H9 (cell line): ENCODE measurements around the gene TTR. TPM values are rescaled to one million over a fixed set of nuclear protein-coding genes. Genes with fewer than 3 reads are reported as not detected.

Experiments
- DNase-seq: peaks from one replicate; pipeline ENCODE4 v3.0.0-alpha.2; 2017
- H2AFZ ChIP-seq: one replicate; pipeline ENCODE4 v1.6.1; 2013; ENCODE audit warnings: mild to moderate bottlenecking, low read length, control low read depth, moderate library complexity
- H2AK5ac ChIP-seq: 2 replicates; pipeline ENCODE4 v1.6.1; 2013; ENCODE audit warnings: low read length, control low read depth, mixed read lengths; ENCODE audit not compliant: insufficient read length
- H2BK120ac ChIP-seq: one replicate; pipeline ENCODE4 v1.6.1; 2013; ENCODE audit warnings: low read depth, mild to moderate bottlenecking, low read length, control low read depth, inconsistent platforms; ENCODE audit not compliant: poor library complexity, severe bottlenecking
- H2BK12ac ChIP-seq: 2 replicates; pipeline ENCODE4 v1.6.1; 2013; ENCODE audit warnings: low read length, control low read depth, mixed read lengths, low read depth; ENCODE audit not compliant: insufficient read length
- H2BK15ac ChIP-seq: 2 replicates; pipeline ENCODE4 v1.6.1; 2013; ENCODE audit warnings: low read depth, low read length, control low read depth
- H2BK20ac ChIP-seq: one replicate; pipeline ENCODE4 v1.6.1; 2013; ENCODE audit warnings: low read depth, mild to moderate bottlenecking, low read length, control low read depth, inconsistent platforms; ENCODE audit not compliant: poor library complexity, severe bottlenecking
- H2BK5ac ChIP-seq: 2 replicates; pipeline ENCODE4 v1.6.1; 2013; ENCODE audit warnings: low read length, control low read depth, mixed read lengths; ENCODE audit not compliant: insufficient read length
- H3K14ac ChIP-seq: 2 replicates; pipeline ENCODE4 v1.6.1; 2013; ENCODE audit warnings: low read length, control low read depth; ENCODE audit not compliant: insufficient read depth
- H3K18ac ChIP-seq: 2 replicates; pipeline ENCODE4 v1.6.1; 2013; ENCODE audit warnings: low read depth, mild to moderate bottlenecking, mixed read lengths, low read length, control low read depth; ENCODE audit not compliant: insufficient read length
- H3K23ac ChIP-seq: 2 replicates; pipeline ENCODE4 v1.6.1; 2013; ENCODE audit warnings: low read length, control low read depth, mixed read lengths, low read depth; ENCODE audit not compliant: insufficient read length
- H3K23me2 ChIP-seq: 2 replicates; pipeline ENCODE4 v1.6.1; 2013; ENCODE audit warnings: low read depth, mild to moderate bottlenecking, mixed read lengths, low read length, control low read depth; ENCODE audit not compliant: insufficient read length, poor library complexity, severe bottlenecking
- H3K27ac ChIP-seq: 2 replicates; pipeline ENCODE4 v1.5.1; 2013; ENCODE audit warnings: low read length, control low read depth, mixed read lengths, low read depth; ENCODE audit not compliant: insufficient read length
- H3K27me3 ChIP-seq: 2 replicates; pipeline ENCODE4 v1.6.1; 2013; ENCODE audit warnings: low read length, control low read depth, inconsistent platforms; ENCODE audit not compliant: insufficient read depth
- H3K4ac ChIP-seq: 2 replicates; pipeline ENCODE4 v1.6.1; 2013; ENCODE audit warnings: low read depth, mild to moderate bottlenecking, control low read depth, inconsistent platforms, low read length, moderate library complexity
- H3K4me1 ChIP-seq: 2 replicates; pipeline ENCODE4 v1.6.1; 2013; ENCODE audit warnings: low read length, control low read depth, inconsistent platforms; ENCODE audit not compliant: insufficient read depth
- H3K4me2 ChIP-seq: 2 replicates; pipeline ENCODE4 v1.6.1; 2013; ENCODE audit warnings: low read length, control low read depth, mixed read lengths; ENCODE audit not compliant: insufficient read length, insufficient read depth
- H3K56ac ChIP-seq: 2 replicates; pipeline ENCODE4 v1.6.1; 2013; ENCODE audit warnings: low read depth, mild to moderate bottlenecking, mixed read lengths, low read length, control low read depth; ENCODE audit not compliant: insufficient read length
- H3K79me1 ChIP-seq: 2 replicates; pipeline ENCODE4 v1.6.1; 2013; ENCODE audit warnings: low read depth, mild to moderate bottlenecking, moderate library complexity, low read length, control low read depth, inconsistent platforms; ENCODE audit not compliant: insufficient read depth, poor library complexity, severe bottlenecking
- H3K79me2 ChIP-seq: 2 replicates; pipeline ENCODE4 v1.6.1; 2013; ENCODE audit warnings: low read length, control low read depth, inconsistent platforms; ENCODE audit not compliant: insufficient read depth
- H3K9ac ChIP-seq: 2 replicates; pipeline ENCODE4 v1.6.1; 2013; ENCODE audit warnings: low read length, control low read depth, mixed read lengths; ENCODE audit not compliant: insufficient read length; ENCODE audit errors: extremely low read depth
- H3K9me3 ChIP-seq: one replicate; pipeline ENCODE4 v1.6.1; 2013; ENCODE audit warnings: low read depth, low read length, inconsistent platforms; ENCODE audit not compliant: control insufficient read depth
- H3T11ph ChIP-seq: one replicate; pipeline ENCODE4 v1.6.1; 2013; ENCODE audit warnings: mild to moderate bottlenecking, low read length, control low read depth, inconsistent platforms
- H4K20me1 ChIP-seq: one replicate; pipeline ENCODE4 v1.6.1; 2013; ENCODE audit not compliant: control insufficient read depth, insufficient read length, insufficient read depth
- H4K5ac ChIP-seq: 2 replicates; pipeline ENCODE4 v1.6.1; 2013; ENCODE audit warnings: low read depth, mild to moderate bottlenecking, mixed read lengths, low read length, control low read depth; ENCODE audit not compliant: insufficient read length
- H4K8ac ChIP-seq: replicated peaks from 2 replicates; pipeline ENCODE4 v1.6.1; 2013; ENCODE audit warnings: low read length, control low read depth, mixed read lengths, low read depth; ENCODE audit not compliant: insufficient read length
- H4K91ac ChIP-seq: 2 replicates; pipeline ENCODE4 v1.6.1; 2013; ENCODE audit warnings: low read depth, mild to moderate bottlenecking, moderate library complexity, mixed read lengths, low read length, control low read depth; ENCODE audit not compliant: insufficient read length
- H3K27ac Mint-ChIP-seq, 3 experiments: 2 replicates in 2 of 3; 3 replicates in 1 of 3; pipeline ENCODE4 v1.8.0; 2020 to 2021; ENCODE audit warnings: mixed read lengths in 3 of 3, mild to moderate bottlenecking in 1 of 3, moderate library complexity in 1 of 3
- H3K27me3 Mint-ChIP-seq: 2 replicates; pipeline ENCODE4 v1.8.0; 2021; ENCODE audit warnings: low read depth, mild to moderate bottlenecking, moderate library complexity, mixed read lengths
- H3K36me3 Mint-ChIP-seq, 3 experiments: 2 replicates in 2 of 3; 3 replicates in 1 of 3; pipeline ENCODE4 v1.8.0; 2020 to 2021; ENCODE audit warnings: low read depth in 3 of 3, mixed read lengths in 3 of 3; ENCODE audit not compliant: insufficient read depth in 1 of 3
- H3K4me1 Mint-ChIP-seq, 2 experiments: 2 replicates each; pipeline ENCODE4 v1.8.0; 2020; ENCODE audit warnings: mixed read lengths in 2 of 2
- H3K4me3 Mint-ChIP-seq, 2 experiments: 2 replicates in 1 of 2; 3 replicates in 1 of 2; pipeline ENCODE4 v1.8.0; 2020 to 2021; ENCODE audit warnings: mild to moderate bottlenecking in 2 of 2, mixed read lengths in 2 of 2, moderate library complexity in 1 of 2
- H3K9me3 Mint-ChIP-seq, 2 experiments: 2 replicates in 1 of 2; 3 replicates in 1 of 2; pipeline ENCODE4 v1.8.0; 2020; ENCODE audit warnings: mild to moderate bottlenecking in 2 of 2, mixed read lengths in 2 of 2, moderate library complexity in 1 of 2
- WGBS: extraction: QIAGEN DNeasy Blood & Tissue Kit; methylation state at CpG from one replicate; pipeline ENCODE4 v1.1.7; 2013; ENCODE audit warnings: missing lambda C conversion rate, low lambda C conversion rate, mixed read lengths; ENCODE audit not compliant: insufficient read length; ENCODE audit errors: extremely low coverage; 5-methylcytosine and 5-hydroxymethylcytosine counted together
- total RNA-seq: library from RNA; stranded (reverse); gene quantifications from 2 replicates; pipeline ENCODE4 v1.2.1, GENCODE V29; 2021
- TF ChIP-seq, protein P1 (sequence below): fragments of 200-600 bp; sonication (generic); conservative IDR thresholded peaks from 3 replicates; pipeline ENCODE4 v1.8.0; 2021; ENCODE audit warnings: antibody characterized with exemption, mild to moderate bottlenecking

Gene TTR
- total RNA-seq, 1 experiment from 2014 or later = not detected

DNA sequence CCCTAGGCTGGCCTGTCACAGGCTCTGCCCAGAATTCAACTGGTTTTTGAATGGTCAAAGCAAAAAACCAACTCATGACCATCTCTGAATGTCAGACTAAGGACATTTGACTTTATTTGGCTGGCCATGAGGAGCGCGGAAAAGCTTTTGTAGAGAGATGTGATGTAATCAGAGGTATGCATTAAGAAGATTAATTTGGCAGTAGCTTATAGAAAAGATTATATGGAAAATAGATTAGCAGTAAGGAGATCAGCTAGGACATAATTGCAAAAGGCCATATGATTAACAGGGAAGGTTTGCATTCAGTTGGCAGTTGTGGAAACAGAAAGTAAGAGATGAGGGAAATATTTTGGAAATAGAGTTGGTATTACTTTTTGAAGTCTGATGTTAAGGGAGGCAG lies 12.3 kb upstream of the TTR start:
- Histone ChIP-seq H3K4me1 (no peaks in the 10 kb centered on the region), H4K91ac (no peak overlapping the region), H3K79me1 (no peaks in the 10 kb centered on the region), H3K56ac (no peak overlapping the region), H3K18ac (no peak overlapping the region), H3K23ac (no peak overlapping the region), H4K8ac (no peak overlapping the region), H2BK12ac (no peak overlapping the region), H2BK5ac (no peak overlapping the region), H3K14ac (no peak overlapping the region), H3K79me2 (no peaks in the 10 kb centered on the region), H3K27ac (no peak overlapping the region), H3K4ac (no peak overlapping the region), H3K4me2 (no peak overlapping the region), H2AK5ac (no peak overlapping the region), H3K23me2 (no peaks in the 10 kb centered on the region), H2BK120ac (no peak overlapping the region), H4K20me1 (no peaks in the 10 kb centered on the region), H3K27me3 (no peaks in the 10 kb centered on the region), H2AFZ (no peak overlapping the region), H3K9ac (no peak overlapping the region), H4K5ac (no peak overlapping the region), H2BK20ac (no peak overlapping the region), H3T11ph (no peak overlapping the region), H2BK15ac (no peak overlapping the region), H3K9me3 (no peaks in the 10 kb centered on the region)
- Mint-ChIP-seq H3K4me1 (no peaks in the 10 kb centered on the region), H3K4me3 (no peak overlapping the region), H3K27ac (no peak overlapping the region), H3K27me3 (no peaks in the 10 kb centered on the region), H3K36me3 (no peaks in the 10 kb centered on the region), H3K9me3 (no peaks in the 10 kb centered on the region)
- TF ChIP-seq, protein P1, sequence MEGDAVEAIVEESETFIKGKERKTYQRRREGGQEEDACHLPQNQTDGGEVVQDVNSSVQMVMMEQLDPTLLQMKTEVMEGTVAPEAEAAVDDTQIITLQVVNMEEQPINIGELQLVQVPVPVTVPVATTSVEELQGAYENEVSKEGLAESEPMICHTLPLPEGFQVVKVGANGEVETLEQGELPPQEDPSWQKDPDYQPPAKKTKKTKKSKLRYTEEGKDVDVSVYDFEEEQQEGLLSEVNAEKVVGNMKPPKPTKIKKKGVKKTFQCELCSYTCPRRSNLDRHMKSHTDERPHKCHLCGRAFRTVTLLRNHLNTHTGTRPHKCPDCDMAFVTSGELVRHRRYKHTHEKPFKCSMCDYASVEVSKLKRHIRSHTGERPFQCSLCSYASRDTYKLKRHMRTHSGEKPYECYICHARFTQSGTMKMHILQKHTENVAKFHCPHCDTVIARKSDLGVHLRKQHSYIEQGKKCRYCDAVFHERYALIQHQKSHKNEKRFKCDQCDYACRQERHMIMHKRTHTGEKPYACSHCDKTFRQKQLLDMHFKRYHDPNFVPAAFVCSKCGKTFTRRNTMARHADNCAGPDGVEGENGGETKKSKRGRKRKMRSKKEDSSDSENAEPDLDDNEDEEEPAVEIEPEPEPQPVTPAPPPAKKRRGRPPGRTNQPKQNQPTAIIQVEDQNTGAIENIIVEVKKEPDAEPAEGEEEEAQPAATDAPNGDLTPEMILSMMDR = no peak
- DNase-seq = no peak
- no CpG with 5 or more reads among the region's 2 CpGs for WGBS
